Stimulated activated CD4-positive, alpha-beta T cell treated with anti-CD3 and anti-CD28 coated beads, Interleukin-4, amount 100 ng/mL, for 1 hour (primary cell): Measurements from ENCODE around the gene NIPSNAP2.
"Not testable (repeated sequence)": the region's sequence is repeated elsewhere in the genome, so short reads cannot be mapped to it uniquely, and the experiment has no call there.

Experiments
- DNase-seq: peaks from one replicate; pipeline ENCODE4 v3.0.0-alpha.2; 2020

Gene NIPSNAP2

GRCh38 chr7:56048763-56049162 is 84.4 kb downstream of the NIPSNAP2 start:
- not testable (repeated sequence) for DNase-seq
